GM23248 (cell line): ENCODE data around the gene HAS3. TPM values are rescaled to one million over a fixed set of nuclear protein-coding genes. Genes with fewer than 3 reads are reported as not detected.

Source experiments
- DNase-seq: peaks from one replicate; pipeline ENCODE4 v3.0.0-alpha.2; 2015
- H2AFZ ChIP-seq: fragments of 200-600 bp; sonication (generic); 2 replicates; pipeline ENCODE4 v1.6.1; 2016; ENCODE audit warnings: antibody characterized with exemption
- H3F3A ChIP-seq: fragments of 200-600 bp; sonication (generic); 2 replicates; pipeline ENCODE4 v1.6.1; 2016; ENCODE audit warnings: mild to moderate bottlenecking, antibody characterized with exemption, mixed run types; ENCODE audit not compliant: insufficient read depth
- H3K27ac ChIP-seq: fragments of 200-600 bp; sonication (generic); 2 replicates; pipeline ENCODE4 v1.5.1; 2016; ENCODE audit warnings: mild to moderate bottlenecking
- H3K27me3 ChIP-seq: fragments of 200-600 bp; sonication (generic); replicated peaks from 2 replicates; pipeline ENCODE4 v1.6.1; 2016; ENCODE audit warnings: mild to moderate bottlenecking; ENCODE audit not compliant: insufficient read depth
- H3K36me3 ChIP-seq: fragments of 200-600 bp; sonication (generic); 2 replicates; pipeline ENCODE4 v1.6.1; 2016; ENCODE audit warnings: low read depth, mild to moderate bottlenecking
- H3K4me1 ChIP-seq: fragments of 200-600 bp; sonication (generic); 2 replicates; pipeline ENCODE4 v1.6.1; 2016; ENCODE audit warnings: mild to moderate bottlenecking; ENCODE audit not compliant: insufficient read depth
- H3K4me2 ChIP-seq: fragments of 200-600 bp; sonication (generic); one replicate; pipeline ENCODE4 v1.6.1; 2016; ENCODE audit warnings: mild to moderate bottlenecking; ENCODE audit not compliant: unreplicated experiment
- H3K4me3 ChIP-seq: fragments of 200-600 bp; sonication (generic); 2 replicates; pipeline ENCODE4 v1.5.1; 2016; ENCODE audit warnings: mild to moderate bottlenecking
- H3K79me2 ChIP-seq: fragments of 200-600 bp; sonication (generic); 2 replicates; pipeline ENCODE4 v1.6.1; 2016; ENCODE audit warnings: mild to moderate bottlenecking; ENCODE audit not compliant: insufficient read depth
- H3K9ac ChIP-seq: fragments of 200-600 bp; sonication (generic); 2 replicates; pipeline ENCODE4 v1.6.1; 2016; ENCODE audit warnings: mild to moderate bottlenecking
- H3K9me2 ChIP-seq: fragments of 200-600 bp; sonication (generic); 2 replicates; pipeline ENCODE4 v1.6.1; 2016; ENCODE audit warnings: mixed run types, mild to moderate bottlenecking, moderate library complexity; ENCODE audit not compliant: insufficient read depth
- H3K9me3 ChIP-seq: fragments of 200-600 bp; sonication (generic); one replicate; pipeline ENCODE4 v1.6.1; 2017; ENCODE audit warnings: low read depth
- H4K20me1 ChIP-seq: fragments of 200-600 bp; sonication (generic); 2 replicates; pipeline ENCODE4 v1.6.0; 2016; ENCODE audit not compliant: insufficient read depth
- EZH2 ChIP-seq: fragments of 200-600 bp; sonication (generic); IDR thresholded peaks from 2 replicates; pipeline ENCODE4 v1.6.1; 2018; ENCODE audit warnings: antibody characterized with exemption, mild to moderate bottlenecking; ENCODE audit not compliant: insufficient read depth, poor library complexity, severe bottlenecking
- EZH2phosphoT487 ChIP-seq: fragments of 200-600 bp; sonication (generic); IDR thresholded peaks from 2 replicates; pipeline ENCODE4 v1.6.1; 2018; ENCODE audit warnings: antibody characterized with exemption, moderate library complexity, mild to moderate bottlenecking, low read depth; ENCODE audit not compliant: insufficient read depth
- WGBS, 2 experiments: methylation state at CpG; one replicate each; pipeline ENCODE4 v1.1.6; 2015 to 2017; ENCODE audit warnings: low lambda C conversion rate in 2 of 2, low coverage in 1 of 2; ENCODE audit errors: missing lambda C conversion rate in 2 of 2; 5-methylcytosine and 5-hydroxymethylcytosine counted together
- in situ Hi-C: fragments of 300-500 bp; cut with MboI; formaldehyde crosslinking; loops from 2 replicates; pipeline ENCODE4 v1.15.0; 2020
- polyA plus RNA-seq: library from polyadenylated mRNA; unstranded; fragments of >200 nt; fragmentation: Nextera tagmentation; extraction: Ambion mirVana; gene quantifications from 2 replicates; pipeline ENCODE4 v1.2.1, GENCODE V29; 2016
- total RNA-seq: library from RNA; depleted of rRNA; stranded (reverse); fragments of >200 nt; shearing (Covaris generic); gene quantifications from 2 replicates; pipeline ENCODE4 v1.2.3, GENCODE V29; 2014

Gene HAS3
- total and polyA plus RNA-seq, 2 experiments from 2014 or later = 0.43 TPM; not detected in 1

DNA sequence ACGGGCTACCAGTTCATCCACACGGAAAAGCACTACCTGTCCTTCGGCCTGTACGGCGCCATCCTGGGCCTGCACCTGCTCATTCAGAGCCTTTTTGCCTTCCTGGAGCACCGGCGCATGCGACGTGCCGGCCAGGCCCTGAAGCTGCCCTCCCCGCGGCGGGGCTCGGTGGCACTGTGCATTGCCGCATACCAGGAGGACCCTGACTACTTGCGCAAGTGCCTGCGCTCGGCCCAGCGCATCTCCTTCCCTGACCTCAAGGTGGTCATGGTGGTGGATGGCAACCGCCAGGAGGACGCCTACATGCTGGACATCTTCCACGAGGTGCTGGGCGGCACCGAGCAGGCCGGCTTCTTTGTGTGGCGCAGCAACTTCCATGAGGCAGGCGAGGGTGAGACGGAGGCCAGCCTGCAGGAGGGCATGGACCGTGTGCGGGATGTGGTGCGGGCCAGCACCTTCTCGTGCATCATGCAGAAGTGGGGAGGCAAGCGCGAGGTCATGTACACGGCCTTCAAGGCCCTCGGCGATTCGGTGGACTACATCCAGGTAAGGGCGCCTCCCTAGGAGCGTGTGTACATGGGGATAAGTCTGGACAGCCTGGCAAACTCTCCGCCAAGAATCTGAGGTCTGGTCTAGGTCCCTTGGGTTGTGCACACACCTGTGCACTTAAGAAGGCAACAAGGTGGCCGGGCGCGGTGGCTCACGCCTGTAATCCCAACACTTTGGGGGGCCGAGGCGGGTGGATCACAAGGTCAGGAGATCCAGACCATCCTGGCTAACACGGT, 4.2 kb downstream of the HAS3 start:
- Histone ChIP-seq H3K4me1 (peaks cover 7% of the 10 kb centered on the region; the same call in 1 of the 2 replicates), H3K4me2 (no peak overlapping the region), H3K9me3 (no peaks in the 10 kb centered on the region), H3F3A (no peaks in the 10 kb centered on the region), H3K27ac (no peak overlapping the region), H3K9ac (no peak overlapping the region), H2AFZ (no peak overlapping the region), H3K27me3 (no peaks in the 10 kb centered on the region), H3K9me2 (no peaks in the 10 kb centered on the region), H3K79me2 (no peaks in the 10 kb centered on the region), H3K36me3 (no peaks in the 10 kb centered on the region), H3K4me3 (no peak overlapping the region), H4K20me1 (no peaks in the 10 kb centered on the region)
- in situ Hi-C loops = loop anchor here (10.0 to 25.0 kb wide), 2 partner anchors 397 to 585 kb away; no protein-coding TSS in a partner anchor
- DNase-seq = no peak
- WGBS, 2 experiments = 96 to 97% methylated on average over 44 to 48 of the region's 48 CpGs
- TF ChIP-seq EZH2phosphoT487 (no peak), EZH2 (no peak)

GRCh38 chr16:69110406-69110805, 5.0 kb downstream of the HAS3 start:
- no peak for DNase-seq
- Histone ChIP-seq H3K9ac (no peak overlapping the region), H3K27ac (no peak overlapping the region), H3K79me2 (no peaks in the 10 kb centered on the region), H3K4me1 (peaks cover 7% of the 10 kb centered on the region; the same call in 1 of the 2 replicates), H3K4me2 (no peak overlapping the region), H3K9me3 (no peaks in the 10 kb centered on the region), H3K9me2 (no peaks in the 10 kb centered on the region), H4K20me1 (no peaks in the 10 kb centered on the region), H3K4me3 (no peak overlapping the region), H3K27me3 (no peaks in the 10 kb centered on the region), H3F3A (no peaks in the 10 kb centered on the region), H3K36me3 (no peaks in the 10 kb centered on the region), H2AFZ (no peak overlapping the region)
- in situ Hi-C loops = loop anchor here (10.0 to 25.0 kb wide), 2 partner anchors 398 to 586 kb away; no protein-coding TSS in a partner anchor
- 93 to 98% methylated on average over 7 of the region's 7 CpGs for WGBS, 2 experiments
- TF ChIP-seq EZH2phosphoT487 (no peak), EZH2 (no peak)

- Histone ChIP-seq H3K27me3 (no peaks in the 10 kb centered on the region), H3K9ac (no peak overlapping the region), H3K9me2 (no peaks in the 10 kb centered on the region), H3K4me3 (no peak overlapping the region), H2AFZ (no peak overlapping the region), H3K9me3 (no peaks in the 10 kb centered on the region), H3K36me3 (no peaks in the 10 kb centered on the region), H3K27ac (no peak overlapping the region), H3K79me2 (no peaks in the 10 kb centered on the region), H3K4me2 (no peak overlapping the region), H3K4me1 (peaks cover 7% of the 10 kb centered on the region; the same call in 1 of the 2 replicates), H4K20me1 (no peaks in the 10 kb centered on the region), H3F3A (no peaks in the 10 kb centered on the region)
- TF ChIP-seq EZH2 (no peak), EZH2phosphoT487 (no peak)
- WGBS, 2 experiments = 81 to 86% methylated on average over 6 of the region's 6 CpGs
- DNase-seq = no peak
- in situ Hi-C loops = loop anchor here (10.0 to 25.0 kb wide), 2 partner anchors 399 to 587 kb away; no protein-coding TSS in a partner anchor
These were observed 5.9 kb downstream of the HAS3 start for GRCh38 chr16:69111216-69111875.

DNA sequence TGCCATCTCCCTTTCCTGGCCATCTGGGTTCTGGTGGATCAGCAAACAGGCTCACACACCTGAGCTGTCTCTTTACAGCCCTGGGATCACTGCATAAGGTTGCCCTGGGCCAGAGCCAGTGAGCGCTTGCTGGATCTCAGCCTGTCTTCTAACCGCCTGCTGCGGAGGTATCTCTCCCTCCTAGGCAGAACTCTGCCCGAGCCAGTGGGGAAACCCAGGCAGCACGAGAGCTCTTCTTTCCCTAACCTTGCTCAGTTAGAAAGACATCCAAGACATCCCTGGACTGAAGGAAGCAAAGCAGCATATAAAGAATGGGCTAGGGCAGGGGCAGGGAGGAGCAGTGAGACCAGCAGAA, 6.4 kb downstream of the HAS3 start:
- no peaks in the 10 kb centered on the region for H4K20me1 ChIP-seq

More for the DNA sequence above, 6.4 kb downstream of the HAS3 start:
- Histone ChIP-seq H3K9ac (no peak overlapping the region), H3K79me2 (no peaks in the 10 kb centered on the region), H3K4me1 (peaks cover 3% of the 10 kb centered on the region; the same call in 1 of the 2 replicates), H3K27me3 (no peaks in the 10 kb centered on the region), H2AFZ (no peak overlapping the region), H3K36me3 (no peaks in the 10 kb centered on the region), H3K27ac (no peak overlapping the region), H3K4me3 (no peak overlapping the region), H3F3A (no peaks in the 10 kb centered on the region), H3K4me2 (no peak overlapping the region), H3K9me3 (no peaks in the 10 kb centered on the region), H3K9me2 (no peaks in the 10 kb centered on the region)
- in situ Hi-C loops = loop anchor here (10.0 to 25.0 kb wide), 2 partner anchors 400 to 587 kb away; no protein-coding TSS in a partner anchor
- TF ChIP-seq EZH2 (no peak), EZH2phosphoT487 (no peak)
- no peak for DNase-seq
- WGBS, 2 experiments = 93 to 94% methylated on average over 5 of the region's 5 CpGs
